OCI-LY7 (cell line): Measurements from ENCODE around the gene PHF12. TPM values are rescaled to one million over a fixed set of nuclear protein-coding genes. Genes with fewer than 3 reads are reported as not detected.

Experiments used
- BruUV-seq: library from RNA; stranded (reverse); fragments of 400-500 nt; replicated peaks from 2 replicates; lab custom pipeline; 2021; lab: Mats Ljungman, UMichigan
- CTCF ChIA-PET: fragments of 300-600 bp; sonication (Branson Sonifier 250); formaldehyde crosslinking; loops from one replicate; lab custom pipeline; 2022; ENCODE audit warnings: antibody characterized with exemption; ENCODE audit not compliant: unreplicated experiment; lab: Charles Lee
- POLR2A ChIA-PET: fragments of 300-600 bp; sonication (Branson Sonifier 250); formaldehyde crosslinking; loops from one replicate; lab custom pipeline; 2022; ENCODE audit warnings: antibody characterized with exemption; lab: Charles Lee
- DNase-seq: peaks from one replicate; pipeline ENCODE4 v3.0.0-alpha.2; 2015; ENCODE audit warnings: low spot score
- H2AFZ ChIP-seq: fragments of 200-600 bp; sonication (generic), shearing (Covaris generic); 2 replicates; pipeline ENCODE4 v1.6.1; 2014; ENCODE audit warnings: mild to moderate bottlenecking, antibody characterized with exemption, low read length, moderate library complexity
- H3K27ac ChIP-seq: fragments of 200-600 bp; sonication (generic); 2 replicates; pipeline ENCODE4 v1.5.1; 2014; ENCODE audit warnings: mixed run types, low read depth, mild to moderate bottlenecking, moderate library complexity, low read length, inconsistent platforms; ENCODE audit not compliant: poor library complexity, severe bottlenecking
- H3K36me3 ChIP-seq: fragments of 200-600 bp; sonication (generic); 2 replicates; pipeline ENCODE4 v1.6.1; 2014; ENCODE audit warnings: mild to moderate bottlenecking, antibody characterized with exemption, low read length, moderate library complexity, mixed read lengths; ENCODE audit not compliant: insufficient read depth
- H3K4me1 ChIP-seq: fragments of 200-600 bp; sonication (generic); 2 replicates; pipeline ENCODE4 v1.5.1; 2014; ENCODE audit warnings: mild to moderate bottlenecking, low read length; ENCODE audit not compliant: insufficient read depth, poor library complexity, severe bottlenecking
- H3K4me2 ChIP-seq: fragments of 200-600 bp; sonication (generic); 2 replicates; pipeline ENCODE4 v1.6.1; 2014; ENCODE audit warnings: mild to moderate bottlenecking, low read length
- H3K4me3 ChIP-seq: fragments of 200-600 bp; sonication (generic); 2 replicates; pipeline ENCODE4 v1.5.1; 2014; ENCODE audit warnings: mild to moderate bottlenecking, low read depth, low read length; ENCODE audit not compliant: poor library complexity, severe bottlenecking
- H3K79me2 ChIP-seq: fragments of 200-600 bp; sonication (generic); 2 replicates; pipeline ENCODE4 v1.6.1; 2016; ENCODE audit warnings: low read depth, mild to moderate bottlenecking, low read length, moderate library complexity, mixed read lengths; ENCODE audit not compliant: insufficient read depth
- H3K9me2 ChIP-seq: fragments of 200-600 bp; sonication (generic); 2 replicates; pipeline ENCODE4 v1.6.1; 2016; ENCODE audit warnings: mild to moderate bottlenecking, low read length, mixed read lengths; ENCODE audit not compliant: insufficient read depth
- H3K9me3 ChIP-seq: fragments of 200-600 bp; sonication (generic); 2 replicates; pipeline ENCODE4 v1.6.1; 2014; ENCODE audit warnings: mild to moderate bottlenecking, mixed run types, low read length, mixed read lengths
- H4K20me1 ChIP-seq: fragments of 200-600 bp; sonication (generic); 2 replicates; pipeline ENCODE4 v1.6.1; 2014; ENCODE audit warnings: mild to moderate bottlenecking, antibody characterized with exemption, low read length, moderate library complexity, mixed read lengths; ENCODE audit not compliant: insufficient read depth
- EZH2phosphoT487 ChIP-seq: fragments of 200-600 bp; sonication (generic); IDR thresholded peaks from 2 replicates; pipeline ENCODE4 v1.6.1; 2018; ENCODE audit warnings: low read depth, borderline replicate concordance, mild to moderate bottlenecking, mixed run types, antibody characterized with exemption, low read length, moderate library complexity, mixed read lengths
- intact Hi-C: fragments of 100-400 bp; cut with micrococcal nuclease; formaldehyde crosslinking; loops from one replicate; pipeline ENCODE4 v1.10.0; 2022; ENCODE audit not compliant: unreplicated experiment
- total RNA-seq, 2 experiments: library from RNA; depleted of rRNA in 1 of 2; stranded (reverse); fragments of >200 nt in 1 of 2; shearing (Covaris generic) in 1 of 2; gene quantifications; 2 replicates each; pipeline ENCODE4 v1.2.3, GENCODE V29; 2014 to 2022
- TF ChIP-seq, protein P1 (sequence below): fragments of 200-600 bp; sonication (generic); conservative IDR thresholded peaks from 2 replicates; pipeline ENCODE4 v1.5.1; 2014; ENCODE audit warnings: mild to moderate bottlenecking, antibody characterized with exemption, low read length, moderate library complexity, mixed read lengths

PHF12 gene
- total RNA-seq, 2 experiments from 2014 or later = 40.6 to 62.5 TPM

DNA sequence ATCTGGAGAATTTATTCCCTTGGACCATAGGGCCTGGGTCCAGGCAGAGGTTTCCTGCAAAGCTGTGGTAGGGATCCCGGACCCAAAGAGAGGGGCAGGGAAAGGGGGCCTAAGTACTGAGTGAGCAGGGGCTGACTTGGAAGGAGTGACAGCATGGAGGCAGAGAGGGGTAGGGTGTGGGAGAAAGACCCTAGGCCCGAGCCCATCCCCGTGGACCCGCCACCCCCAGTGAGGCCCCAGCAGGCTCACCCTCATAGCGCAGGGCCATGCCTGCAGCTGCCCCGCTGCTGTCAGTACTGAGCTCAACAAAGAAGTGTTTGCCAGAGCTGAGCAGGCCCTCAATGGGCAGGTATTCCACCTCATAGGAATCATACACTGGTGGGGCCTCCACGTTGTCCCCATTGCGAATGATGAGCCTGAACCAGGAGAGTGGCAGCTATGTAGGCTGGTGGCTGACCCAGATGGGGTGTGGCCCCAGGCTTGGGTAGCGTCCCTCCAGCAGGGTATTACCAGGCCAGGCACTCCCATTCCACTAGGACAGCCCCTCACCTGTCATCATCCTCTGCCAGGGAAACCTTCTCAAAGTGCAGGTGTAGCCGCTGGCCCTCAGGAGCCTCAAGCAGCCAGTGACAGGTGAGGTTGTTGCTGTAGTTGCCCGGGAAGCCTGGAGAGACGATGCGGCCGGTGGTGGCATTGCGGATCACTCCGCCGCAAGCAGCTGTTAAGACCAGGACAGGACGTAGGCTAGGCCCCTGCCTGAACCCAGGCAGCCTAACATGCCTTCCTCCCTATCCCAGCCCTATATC lies 9.1 kb upstream of the PHF12 start:
- intact Hi-C loops = no loop called here
- ChIA-PET POLR2A (no interaction called here), CTCF (interaction anchor here (0.9 kb wide), 1 partner anchor 100 kb away, joined by 5 read pairs; no protein-coding TSS in a partner anchor)
- Histone ChIP-seq H3K9me3 (no peaks in the 10 kb centered on the region), H3K36me3 (no peaks in the 10 kb centered on the region), H3K9me2 (no peaks in the 10 kb centered on the region), H3K79me2 (no peaks in the 10 kb centered on the region), H3K4me3 (no peak overlapping the region), H3K27ac (no peak overlapping the region), H2AFZ (no peak overlapping the region), H3K4me2 (no peak overlapping the region), H3K4me1 (no peaks in the 10 kb centered on the region), H4K20me1 (no peaks in the 10 kb centered on the region)
- TF ChIP-seq, protein P1, sequence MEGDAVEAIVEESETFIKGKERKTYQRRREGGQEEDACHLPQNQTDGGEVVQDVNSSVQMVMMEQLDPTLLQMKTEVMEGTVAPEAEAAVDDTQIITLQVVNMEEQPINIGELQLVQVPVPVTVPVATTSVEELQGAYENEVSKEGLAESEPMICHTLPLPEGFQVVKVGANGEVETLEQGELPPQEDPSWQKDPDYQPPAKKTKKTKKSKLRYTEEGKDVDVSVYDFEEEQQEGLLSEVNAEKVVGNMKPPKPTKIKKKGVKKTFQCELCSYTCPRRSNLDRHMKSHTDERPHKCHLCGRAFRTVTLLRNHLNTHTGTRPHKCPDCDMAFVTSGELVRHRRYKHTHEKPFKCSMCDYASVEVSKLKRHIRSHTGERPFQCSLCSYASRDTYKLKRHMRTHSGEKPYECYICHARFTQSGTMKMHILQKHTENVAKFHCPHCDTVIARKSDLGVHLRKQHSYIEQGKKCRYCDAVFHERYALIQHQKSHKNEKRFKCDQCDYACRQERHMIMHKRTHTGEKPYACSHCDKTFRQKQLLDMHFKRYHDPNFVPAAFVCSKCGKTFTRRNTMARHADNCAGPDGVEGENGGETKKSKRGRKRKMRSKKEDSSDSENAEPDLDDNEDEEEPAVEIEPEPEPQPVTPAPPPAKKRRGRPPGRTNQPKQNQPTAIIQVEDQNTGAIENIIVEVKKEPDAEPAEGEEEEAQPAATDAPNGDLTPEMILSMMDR = no peak
- TF ChIP-seq EZH2phosphoT487 = no peak
- no TSS peak for BruUV-seq
- DNase-seq = no peak

DNA sequence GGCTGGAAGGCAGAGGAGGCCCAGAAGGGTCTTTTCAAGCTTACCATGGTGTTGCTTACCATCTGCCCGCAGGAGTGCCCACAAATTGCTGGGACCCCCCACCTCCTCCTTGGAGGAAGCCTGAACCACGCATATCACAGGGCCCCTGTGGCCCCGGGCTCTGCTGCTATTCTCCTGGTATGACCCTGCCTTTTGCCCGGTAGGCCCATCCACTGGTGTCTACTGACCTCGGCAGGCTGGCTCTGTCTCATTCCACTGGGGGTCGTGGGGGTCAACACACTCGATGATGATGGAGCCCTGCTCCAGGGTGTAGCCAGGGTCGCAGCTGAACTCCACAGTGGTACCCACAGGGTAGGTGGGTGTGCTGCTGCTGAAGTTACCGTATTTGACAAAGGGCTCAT lies 8.2 kb upstream of the PHF12 start:
- Histone ChIP-seq H4K20me1 (no peaks in the 10 kb centered on the region), H3K4me2 (no peak overlapping the region), H3K4me3 (no peak overlapping the region), H3K4me1 (no peaks in the 10 kb centered on the region), H3K36me3 (no peaks in the 10 kb centered on the region), H2AFZ (no peak overlapping the region), H3K27ac (no peak overlapping the region), H3K9me3 (no peaks in the 10 kb centered on the region), H3K9me2 (no peaks in the 10 kb centered on the region), H3K79me2 (no peaks in the 10 kb centered on the region)
- ChIA-PET POLR2A (no interaction called here), CTCF (interaction anchor here (0.6 kb wide), 1 partner anchor 552 kb away, joined by 3 read pairs; no protein-coding TSS in a partner anchor)
- BruUV-seq = no TSS peak
- no peak for DNase-seq
- TF ChIP-seq, protein P1 = no peak
- TF ChIP-seq EZH2phosphoT487 = no peak
- intact Hi-C loops = no loop called here

DNA sequence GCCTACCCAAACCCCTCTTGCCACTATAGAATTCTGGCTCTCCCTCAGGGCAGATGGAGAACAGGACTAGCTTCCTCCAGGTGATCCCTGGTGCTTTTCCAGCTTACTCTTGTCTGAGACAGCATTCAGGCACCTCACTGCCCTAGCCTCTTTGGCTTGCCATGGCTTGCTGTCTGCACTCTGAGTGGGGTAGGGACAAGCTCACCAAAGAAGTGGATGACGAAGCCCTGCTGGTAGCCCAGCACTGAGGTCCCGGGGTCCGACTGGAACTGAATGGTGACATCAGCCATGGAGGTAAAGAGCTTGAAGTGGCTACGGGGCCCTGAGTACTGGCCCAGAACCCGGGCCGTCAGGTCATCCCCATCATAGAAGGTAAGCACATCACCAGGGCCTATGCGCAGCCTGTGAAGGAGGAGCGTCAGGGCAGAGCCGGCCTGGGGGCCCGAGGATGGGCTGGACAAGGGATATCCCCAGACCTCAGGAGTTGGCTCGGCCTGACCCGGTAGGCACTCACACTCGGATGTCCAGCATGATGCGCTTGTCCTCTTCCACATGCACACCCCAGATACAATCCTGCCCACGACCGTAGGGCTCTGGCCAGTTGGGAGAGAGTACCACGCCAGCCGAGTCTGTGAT lies 7.6 kb upstream of the PHF12 start:
- no peaks in the 10 kb centered on the region for H4K20me1 ChIP-seq
- CTCF ChIA-PET = interaction anchor here (0.6 kb wide), 1 partner anchor 552 kb away, joined by 3 read pairs; no protein-coding TSS in a partner anchor
- DNase-seq = no peak
- no peaks in the 10 kb centered on the region for H3K79me2 ChIP-seq
- H3K4me3 ChIP-seq = no peak overlapping the region
- POLR2A ChIA-PET = no interaction called here
- H3K9me2 ChIP-seq = no peaks in the 10 kb centered on the region
- H3K27ac ChIP-seq = no peak overlapping the region
- no peaks in the 10 kb centered on the region for H3K4me1 ChIP-seq
- no peak overlapping the region for H3K4me2 ChIP-seq
- no peak overlapping the region for H2AFZ ChIP-seq
- H3K36me3 ChIP-seq = no peaks in the 10 kb centered on the region
- intact Hi-C loops = no loop called here
- no peaks in the 10 kb centered on the region for H3K9me3 ChIP-seq
- BruUV-seq = no TSS peak
- no peak for TF ChIP-seq EZH2phosphoT487
- TF ChIP-seq, protein P1 = no peak
